ENCODE measurements around the gene FAM193B. TPM values are rescaled to one million over a fixed set of nuclear protein-coding genes. Genes with fewer than 3 reads are reported as not detected.

The FAM193B gene
- total RNA-seq, 4 donors from 2014 or later, result 77.1 to 205 (median 177) TPM

GRCh38 chr5:177501874-177502678 lies 52.3 kb downstream of the FAM193B start:
- H3K4me1 ChIP-seq, result peaks cover 0 to 15% (median 7%) of the 10 kb centered on the region in 4 donors
- TF ChIP-seq POLR2A (IDR thresholded peaks at IDR 0.05), result no peak
- TF ChIP-seq, protein P1, sequence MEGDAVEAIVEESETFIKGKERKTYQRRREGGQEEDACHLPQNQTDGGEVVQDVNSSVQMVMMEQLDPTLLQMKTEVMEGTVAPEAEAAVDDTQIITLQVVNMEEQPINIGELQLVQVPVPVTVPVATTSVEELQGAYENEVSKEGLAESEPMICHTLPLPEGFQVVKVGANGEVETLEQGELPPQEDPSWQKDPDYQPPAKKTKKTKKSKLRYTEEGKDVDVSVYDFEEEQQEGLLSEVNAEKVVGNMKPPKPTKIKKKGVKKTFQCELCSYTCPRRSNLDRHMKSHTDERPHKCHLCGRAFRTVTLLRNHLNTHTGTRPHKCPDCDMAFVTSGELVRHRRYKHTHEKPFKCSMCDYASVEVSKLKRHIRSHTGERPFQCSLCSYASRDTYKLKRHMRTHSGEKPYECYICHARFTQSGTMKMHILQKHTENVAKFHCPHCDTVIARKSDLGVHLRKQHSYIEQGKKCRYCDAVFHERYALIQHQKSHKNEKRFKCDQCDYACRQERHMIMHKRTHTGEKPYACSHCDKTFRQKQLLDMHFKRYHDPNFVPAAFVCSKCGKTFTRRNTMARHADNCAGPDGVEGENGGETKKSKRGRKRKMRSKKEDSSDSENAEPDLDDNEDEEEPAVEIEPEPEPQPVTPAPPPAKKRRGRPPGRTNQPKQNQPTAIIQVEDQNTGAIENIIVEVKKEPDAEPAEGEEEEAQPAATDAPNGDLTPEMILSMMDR (IDR thresholded peaks at IDR 0.05), result no peak
- H3K27ac ChIP-seq, result peak overlapping the region in 1 of 4 donors; percentile 43
- no peak overlapping the region for H3K4me3 ChIP-seq
- H3K27me3 ChIP-seq, result no peaks in the 10 kb centered on the region
- H3K36me3 ChIP-seq, result no peaks in the 10 kb centered on the region
- no peak for DNase-seq
- no peaks in the 10 kb centered on the region for H3K9me3 ChIP-seq

DNA sequence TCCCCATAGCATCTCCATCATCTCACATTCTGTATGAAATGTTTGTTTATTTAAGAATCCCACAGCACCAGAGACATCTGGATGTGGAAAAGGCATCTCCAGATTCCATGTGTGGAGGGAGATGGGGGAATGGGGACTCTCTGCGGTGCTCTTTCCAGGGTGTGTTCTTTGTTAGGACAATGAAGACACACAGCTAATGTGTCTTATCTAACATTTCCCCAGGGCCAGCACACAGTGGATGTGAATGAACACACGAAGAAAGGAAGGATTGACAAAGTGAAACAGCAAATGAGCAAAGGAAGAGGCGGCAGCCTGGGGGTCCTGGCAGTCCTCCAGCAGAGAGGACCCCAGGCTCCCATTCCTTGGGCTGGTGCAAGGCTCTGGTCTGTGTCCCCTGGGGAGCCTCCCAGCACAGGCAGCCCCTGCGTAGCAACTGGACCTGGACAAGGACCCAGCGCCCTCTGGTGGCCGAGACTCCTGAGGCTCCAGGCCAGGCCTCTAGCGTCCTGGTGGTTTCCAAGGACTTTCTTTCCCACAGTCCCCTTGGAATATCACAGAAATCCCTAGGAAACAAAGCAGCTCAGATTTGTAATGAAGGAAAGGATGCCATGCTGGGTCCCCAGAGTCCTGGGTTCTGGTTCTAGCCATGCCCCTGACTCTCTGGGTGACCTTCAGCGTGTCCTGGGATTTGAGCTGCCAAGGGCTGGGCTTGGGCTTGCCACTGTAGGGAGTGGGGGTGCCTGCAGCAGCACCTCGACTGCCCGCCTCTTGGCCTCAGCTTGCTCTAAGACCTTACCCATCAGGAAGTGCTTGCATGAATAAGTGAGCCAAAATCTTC lies 53.5 kb downstream of the FAM193B start:
- H3K27ac ChIP-seq, result no peak overlapping the region
- no peaks in the 10 kb centered on the region for H3K27me3 ChIP-seq
- peak; percentile 92 to 96 (median 94) for DNase-seq
- H3K9me3 ChIP-seq, result no peaks in the 10 kb centered on the region
- H3K4me1 ChIP-seq, result peaks cover under 1 to 22% (median 14%) of the 10 kb centered on the region in 4 donors
- H3K4me3 ChIP-seq, result no peak overlapping the region
- TF ChIP-seq, protein P1 (IDR thresholded peaks at IDR 0.05), result peak; percentile 83 to 94 (median 86)
- TF ChIP-seq POLR2A (IDR thresholded peaks at IDR 0.05), result no peak
- no peaks in the 10 kb centered on the region for H3K36me3 ChIP-seq

GRCh38 chr5:177499842-177500241 lies 54.5 kb downstream of the FAM193B start:
- DNase-seq, result no peak
- peaks cover 4 to 28% (median 21%) of the 10 kb centered on the region in 4 donors for H3K4me1 ChIP-seq
- no peaks in the 10 kb centered on the region for H3K36me3 ChIP-seq
- no peak overlapping the region for H3K27ac ChIP-seq
- H3K27me3 ChIP-seq, result no peaks in the 10 kb centered on the region
- H3K9me3 ChIP-seq, result no peaks in the 10 kb centered on the region
- TF ChIP-seq, protein P1 (IDR thresholded peaks at IDR 0.05), result no peak
- TF ChIP-seq POLR2A (IDR thresholded peaks at IDR 0.05), result no peak
- H3K4me3 ChIP-seq, result no peak overlapping the region

GRCh38 chr5:177498013-177498787 lies 56.2 kb downstream of the FAM193B start:
- Histone ChIP-seq H3K9me3 (no peaks in the 10 kb centered on the region), H3K36me3 (no peaks in the 10 kb centered on the region), H3K27me3 (no peaks in the 10 kb centered on the region), H3K4me1 (peaks cover 7 to 44% (median 30%) of the 10 kb centered on the region in 4 donors), H3K4me3 (peak overlapping the region; percentile 49 to 81 (median 69)), H3K27ac (peak overlapping the region in 3 of 4 donors; percentile 87 to 91 (median 90))
- TF ChIP-seq, protein P1 (IDR thresholded peaks at IDR 0.05), result no peak
- TF ChIP-seq POLR2A (IDR thresholded peaks at IDR 0.05), result no peak
- peak in 1 of 3 donors; percentile 68 for DNase-seq

Data from Peyer's patch (tissue), 4 donors.